HEK293 (cell line): ENCODE measurements around the gene LRRN4.

Experiments used
- CTCF ChIA-PET: fragments of 350-600 bp; formaldehyde crosslinking; extraction: SDS; loops from one replicate; lab custom pipeline; 2021; ENCODE audit warnings: antibody characterized with exemption; lab: Yijun Ruan, JAX
- POLR2A ChIA-PET: fragments of 300-600 bp; formaldehyde crosslinking; extraction: SDS; loops from one replicate; lab custom pipeline; 2020; ENCODE audit warnings: antibody characterized with exemption, inconsistent platforms; lab: Yijun Ruan, JAX
- H3K27ac ChIP-seq: fragments of 200-500 bp; sonication (Bioruptor generic); 2 replicates; pipeline ENCODE4 v1.5.1; 2014; ENCODE audit warnings: low read depth, low read length, control low read depth, inconsistent platforms; ENCODE audit errors: extremely low read depth
- H3K36me3 ChIP-seq, 2 experiments: fragments of 200-500 bp in 1 of 2; sonication (Bioruptor generic) in 1 of 2; 1 replicate in 1 of 2; 2 replicates in 1 of 2; pipeline ENCODE4 v1.5.1; 2014 to 2017; ENCODE audit warnings: inconsistent platforms in 2 of 2, low read length in 2 of 2; ENCODE audit not compliant: control insufficient read depth in 2 of 2, insufficient read depth in 1 of 2
- H3K4me1 ChIP-seq: fragments of 200-500 bp; sonication (Bioruptor generic); 2 replicates; pipeline ENCODE4 v1.5.1; 2014; ENCODE audit warnings: mild to moderate bottlenecking, low read length, inconsistent platforms; ENCODE audit not compliant: control insufficient read depth, insufficient read depth
- H3K4me3 ChIP-seq: 2 replicates; pipeline ENCODE4 v1.5.1; 2011; ENCODE audit warnings: low read depth, mild to moderate bottlenecking, control low read depth, low read length, moderate library complexity
- H3K9me3 ChIP-seq: fragments of 200-500 bp; sonication (Bioruptor generic); 2 replicates; pipeline ENCODE4 v1.5.1; 2014; ENCODE audit warnings: low read depth, low read length, inconsistent platforms; ENCODE audit not compliant: control insufficient read depth, insufficient read depth
- GLI4 ChIP-seq: fragments of 450-650 bp; formaldehyde crosslinking; IDR thresholded peaks from 2 replicates; pipeline ENCODE4 v1.5.1; 2016; ENCODE audit warnings: missing biosample characterization, missing genetic modification characterization
- SCRT2 ChIP-seq: fragments of 450-650 bp; formaldehyde crosslinking; IDR thresholded peaks from 2 replicates; pipeline ENCODE4 v1.5.1; 2016; ENCODE audit warnings: missing biosample characterization, missing genetic modification characterization
- SP7 ChIP-seq: fragments of 450-650 bp; formaldehyde crosslinking; IDR thresholded peaks from 2 replicates; pipeline ENCODE4 v1.5.1; 2016; ENCODE audit warnings: missing biosample characterization, missing genetic modification characterization
- ZFP41 ChIP-seq: fragments of 450-650 bp; formaldehyde crosslinking; IDR thresholded peaks from 2 replicates; pipeline ENCODE4 v1.5.1; 2016; ENCODE audit warnings: missing biosample characterization, missing genetic modification characterization, borderline replicate concordance
- ZIC2 ChIP-seq: fragments of 450-650 bp; formaldehyde crosslinking; IDR thresholded peaks from 2 replicates; pipeline ENCODE4 v1.5.1; 2016; ENCODE audit warnings: missing biosample characterization, missing genetic modification characterization
- ZNF146 ChIP-seq: fragments of 450-650 bp; formaldehyde crosslinking; IDR thresholded peaks from 2 replicates; pipeline ENCODE4 v1.5.1; 2016; ENCODE audit warnings: missing biosample characterization, missing genetic modification characterization
- ZNF175 ChIP-seq: fragments of 450-650 bp; formaldehyde crosslinking; IDR thresholded peaks from 2 replicates; pipeline ENCODE4 v1.5.1; 2016; ENCODE audit warnings: missing biosample characterization, missing genetic modification characterization
- ZNF324 ChIP-seq: fragments of 450-650 bp; formaldehyde crosslinking; IDR thresholded peaks from 2 replicates; pipeline ENCODE4 v1.5.1; 2016; ENCODE audit warnings: missing biosample characterization, missing genetic modification characterization
- ZNF341 ChIP-seq: fragments of 450-650 bp; formaldehyde crosslinking; IDR thresholded peaks from 2 replicates; pipeline ENCODE4; 2016; ENCODE audit warnings: low read depth, missing biosample characterization, missing genetic modification characterization
- ZNF514 ChIP-seq: fragments of 450-650 bp; formaldehyde crosslinking; IDR thresholded peaks from 2 replicates; pipeline ENCODE4 v1.5.1; 2016; ENCODE audit warnings: missing biosample characterization, missing genetic modification characterization
- ZNF530 ChIP-seq: fragments of 450-650 bp; formaldehyde crosslinking; IDR thresholded peaks from 2 replicates; pipeline ENCODE4 v1.5.1; 2016; ENCODE audit warnings: low read depth, missing biosample characterization, missing genetic modification characterization
- ZNF560 ChIP-seq: fragments of 450-650 bp; formaldehyde crosslinking; IDR thresholded peaks from 2 replicates; pipeline ENCODE4 v1.5.1; 2017; ENCODE audit warnings: missing biosample characterization, missing genetic modification characterization, borderline replicate concordance
- ZNF701 ChIP-seq: fragments of 450-650 bp; formaldehyde crosslinking; IDR thresholded peaks from 2 replicates; pipeline ENCODE4 v1.5.1; 2016; ENCODE audit warnings: missing biosample characterization, missing genetic modification characterization
- ZNF776 ChIP-seq: fragments of 450-650 bp; formaldehyde crosslinking; IDR thresholded peaks from 2 replicates; pipeline ENCODE4 v1.5.0; 2017; ENCODE audit warnings: missing biosample characterization, missing genetic modification characterization, borderline replicate concordance
- TF ChIP-seq, protein P1 (sequence below): fragments of 450-650 bp; IDR thresholded peaks from 2 replicates; pipeline ENCODE4 v1.5.1; 2018; ENCODE audit warnings: missing biosample characterization, mild to moderate bottlenecking, missing genetic modification characterization
- TF ChIP-seq, protein P2 (sequence below): fragments of 450-650 bp; formaldehyde crosslinking; IDR thresholded peaks from 2 replicates; pipeline ENCODE4 v1.5.1; 2016; ENCODE audit warnings: missing biosample characterization, missing genetic modification characterization, borderline replicate concordance
- TF ChIP-seq, protein P3 (sequence below): fragments of 450-650 bp; formaldehyde crosslinking; IDR thresholded peaks from 2 replicates; pipeline ENCODE4 v1.5.1; 2016; ENCODE audit warnings: missing biosample characterization, missing genetic modification characterization
- TF ChIP-seq, protein P4 (sequence below): fragments of 450-650 bp; formaldehyde crosslinking; IDR thresholded peaks from 2 replicates; pipeline ENCODE4 v1.5.1; 2016; ENCODE audit warnings: missing biosample characterization, missing genetic modification characterization, borderline replicate concordance
- TF ChIP-seq, protein P5 (sequence below): fragments of 450-650 bp; formaldehyde crosslinking; IDR thresholded peaks from 2 replicates; pipeline ENCODE4 v1.5.1; 2016; ENCODE audit warnings: missing biosample characterization, missing genetic modification characterization

The LRRN4 gene

DNA sequence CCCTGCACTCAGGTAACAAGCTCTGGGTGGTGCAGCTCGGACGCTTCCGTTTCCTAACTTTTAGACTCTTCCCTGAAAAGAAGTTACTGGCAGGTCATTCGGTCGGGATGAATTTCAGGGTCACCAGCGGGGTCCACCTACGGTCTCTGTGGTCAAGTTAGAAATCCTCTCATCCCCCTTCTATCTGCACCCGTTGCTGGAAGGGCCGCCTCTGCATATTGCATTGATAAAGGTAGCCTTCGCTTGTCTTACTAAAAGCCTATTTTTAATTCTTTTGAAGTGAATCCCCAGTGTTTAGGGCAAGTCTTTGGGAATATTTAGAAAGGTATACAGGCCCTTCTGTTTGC is 47.3 kb downstream of the LRRN4 start (continued):
- TF ChIP-seq, protein P1, sequence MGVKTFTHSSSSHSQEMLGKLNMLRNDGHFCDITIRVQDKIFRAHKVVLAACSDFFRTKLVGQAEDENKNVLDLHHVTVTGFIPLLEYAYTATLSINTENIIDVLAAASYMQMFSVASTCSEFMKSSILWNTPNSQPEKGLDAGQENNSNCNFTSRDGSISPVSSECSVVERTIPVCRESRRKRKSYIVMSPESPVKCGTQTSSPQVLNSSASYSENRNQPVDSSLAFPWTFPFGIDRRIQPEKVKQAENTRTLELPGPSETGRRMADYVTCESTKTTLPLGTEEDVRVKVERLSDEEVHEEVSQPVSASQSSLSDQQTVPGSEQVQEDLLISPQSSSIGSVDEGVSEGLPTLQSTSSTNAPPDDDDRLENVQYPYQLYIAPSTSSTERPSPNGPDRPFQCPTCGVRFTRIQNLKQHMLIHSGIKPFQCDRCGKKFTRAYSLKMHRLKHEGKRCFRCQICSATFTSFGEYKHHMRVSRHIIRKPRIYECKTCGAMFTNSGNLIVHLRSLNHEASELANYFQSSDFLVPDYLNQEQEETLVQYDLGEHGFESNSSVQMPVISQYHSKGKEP (tag by site-specific recombination), result no peak
- TF ChIP-seq ZIC2 (tag by site-specific recombination) (no peak), SP7 (tag by site-specific recombination) (no peak), GLI4 (tag by site-specific recombination) (no peak), ZFP41 (tag by site-specific recombination) (no peak)
- TF ChIP-seq, all 188 proteins: peak for 0

DNA sequence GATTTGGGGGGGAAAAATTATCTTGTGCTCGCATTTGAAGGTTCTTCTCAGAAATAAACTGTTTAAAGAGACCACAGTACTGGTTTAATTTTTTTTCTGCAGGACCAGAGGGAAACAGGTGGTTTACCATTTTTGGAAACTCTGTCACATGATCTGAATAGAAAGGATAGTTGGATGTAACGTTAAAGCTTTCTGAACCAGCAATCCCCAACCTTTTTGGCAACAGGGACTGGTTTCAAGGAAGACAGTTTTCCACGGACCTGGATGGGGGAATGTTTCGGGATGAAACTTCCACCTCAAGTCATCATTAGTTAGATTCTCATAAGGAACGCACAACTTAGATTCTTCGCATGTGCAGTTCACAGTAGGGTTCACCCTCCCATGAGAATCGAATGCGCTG is 53.0 kb downstream of the LRRN4 start:
- Histone ChIP-seq H3K4me1 (no peaks in the 10 kb centered on the region), H3K4me3 (no peak overlapping the region), H3K36me3 (peaks cover 4 to 32% of the 10 kb centered on the region in 2 experiments; a peak in 2 of 3 replicates), H3K9me3 (no peaks in the 10 kb centered on the region), H3K27ac (no peak overlapping the region)
- peak; percentile 35; the same call in 1 of the 2 replicates for TF ChIP-seq SCRT2 (tag by site-specific recombination)
- TF ChIP-seq, protein P2, sequence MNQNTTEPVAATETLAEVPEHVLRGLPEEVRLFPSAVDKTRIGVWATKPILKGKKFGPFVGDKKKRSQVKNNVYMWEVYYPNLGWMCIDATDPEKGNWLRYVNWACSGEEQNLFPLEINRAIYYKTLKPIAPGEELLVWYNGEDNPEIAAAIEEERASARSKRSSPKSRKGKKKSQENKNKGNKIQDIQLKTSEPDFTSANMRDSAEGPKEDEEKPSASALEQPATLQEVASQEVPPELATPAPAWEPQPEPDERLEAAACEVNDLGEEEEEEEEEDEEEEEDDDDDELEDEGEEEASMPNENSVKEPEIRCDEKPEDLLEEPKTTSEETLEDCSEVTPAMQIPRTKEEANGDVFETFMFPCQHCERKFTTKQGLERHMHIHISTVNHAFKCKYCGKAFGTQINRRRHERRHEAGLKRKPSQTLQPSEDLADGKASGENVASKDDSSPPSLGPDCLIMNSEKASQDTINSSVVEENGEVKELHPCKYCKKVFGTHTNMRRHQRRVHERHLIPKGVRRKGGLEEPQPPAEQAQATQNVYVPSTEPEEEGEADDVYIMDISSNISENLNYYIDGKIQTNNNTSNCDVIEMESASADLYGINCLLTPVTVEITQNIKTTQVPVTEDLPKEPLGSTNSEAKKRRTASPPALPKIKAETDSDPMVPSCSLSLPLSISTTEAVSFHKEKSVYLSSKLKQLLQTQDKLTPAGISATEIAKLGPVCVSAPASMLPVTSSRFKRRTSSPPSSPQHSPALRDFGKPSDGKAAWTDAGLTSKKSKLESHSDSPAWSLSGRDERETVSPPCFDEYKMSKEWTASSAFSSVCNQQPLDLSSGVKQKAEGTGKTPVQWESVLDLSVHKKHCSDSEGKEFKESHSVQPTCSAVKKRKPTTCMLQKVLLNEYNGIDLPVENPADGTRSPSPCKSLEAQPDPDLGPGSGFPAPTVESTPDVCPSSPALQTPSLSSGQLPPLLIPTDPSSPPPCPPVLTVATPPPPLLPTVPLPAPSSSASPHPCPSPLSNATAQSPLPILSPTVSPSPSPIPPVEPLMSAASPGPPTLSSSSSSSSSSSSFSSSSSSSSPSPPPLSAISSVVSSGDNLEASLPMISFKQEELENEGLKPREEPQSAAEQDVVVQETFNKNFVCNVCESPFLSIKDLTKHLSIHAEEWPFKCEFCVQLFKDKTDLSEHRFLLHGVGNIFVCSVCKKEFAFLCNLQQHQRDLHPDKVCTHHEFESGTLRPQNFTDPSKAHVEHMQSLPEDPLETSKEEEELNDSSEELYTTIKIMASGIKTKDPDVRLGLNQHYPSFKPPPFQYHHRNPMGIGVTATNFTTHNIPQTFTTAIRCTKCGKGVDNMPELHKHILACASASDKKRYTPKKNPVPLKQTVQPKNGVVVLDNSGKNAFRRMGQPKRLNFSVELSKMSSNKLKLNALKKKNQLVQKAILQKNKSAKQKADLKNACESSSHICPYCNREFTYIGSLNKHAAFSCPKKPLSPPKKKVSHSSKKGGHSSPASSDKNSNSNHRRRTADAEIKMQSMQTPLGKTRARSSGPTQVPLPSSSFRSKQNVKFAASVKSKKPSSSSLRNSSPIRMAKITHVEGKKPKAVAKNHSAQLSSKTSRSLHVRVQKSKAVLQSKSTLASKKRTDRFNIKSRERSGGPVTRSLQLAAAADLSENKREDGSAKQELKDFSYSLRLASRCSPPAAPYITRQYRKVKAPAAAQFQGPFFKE (tag by site-specific recombination), result no peak
- CTCF ChIA-PET, result interaction anchor here (0.6 to 1.2 kb wide), 2 partner anchors 26 to 77 kb away, joined by 3 to 4 read pairs; no protein-coding TSS in a partner anchor
- POLR2A ChIA-PET, result no interaction called here

DNA sequence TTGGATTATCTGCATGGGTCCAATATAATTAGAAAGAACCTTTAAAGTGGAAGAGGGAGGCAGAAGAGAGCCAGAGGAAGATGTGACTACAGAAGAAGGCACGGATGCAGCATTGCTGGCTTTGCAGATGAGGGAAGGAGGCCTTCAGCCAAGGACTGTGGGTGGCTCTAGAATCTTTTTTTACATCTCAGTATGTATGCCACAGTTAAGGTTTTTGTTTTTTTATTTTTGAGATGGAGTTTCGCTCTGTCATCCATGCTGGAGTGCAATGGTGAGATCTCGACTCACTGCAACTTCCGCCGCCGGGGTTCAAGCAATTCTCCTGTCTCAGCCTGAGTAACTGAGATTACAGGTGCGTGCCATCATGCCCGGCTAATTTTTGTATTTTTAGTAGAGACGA is 54.1 kb downstream of the LRRN4 start:
- no peak overlapping the region for H3K27ac ChIP-seq
- H3K4me1 ChIP-seq, result no peaks in the 10 kb centered on the region
- TF ChIP-seq ZNF530 (tag by site-specific recombination), result no peak
- no peak for TF ChIP-seq ZNF701 (tag by site-specific recombination)
- no peak for TF ChIP-seq ZNF324
- TF ChIP-seq, protein P3, sequence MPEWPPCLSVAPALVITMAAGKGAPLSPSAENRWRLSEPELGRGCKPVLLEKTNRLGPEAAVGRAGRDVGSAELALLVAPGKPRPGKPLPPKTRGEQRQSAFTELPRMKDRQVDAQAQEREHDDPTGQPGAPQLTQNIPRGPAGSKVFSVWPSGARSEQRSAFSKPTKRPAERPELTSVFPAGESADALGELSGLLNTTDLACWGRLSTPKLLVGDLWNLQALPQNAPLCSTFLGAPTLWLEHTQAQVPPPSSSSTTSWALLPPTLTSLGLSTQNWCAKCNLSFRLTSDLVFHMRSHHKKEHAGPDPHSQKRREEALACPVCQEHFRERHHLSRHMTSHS (tag by site-specific recombination), result no peak
- no peak for TF ChIP-seq ZNF776 (tag by site-specific recombination)
- TF ChIP-seq, protein P4, sequence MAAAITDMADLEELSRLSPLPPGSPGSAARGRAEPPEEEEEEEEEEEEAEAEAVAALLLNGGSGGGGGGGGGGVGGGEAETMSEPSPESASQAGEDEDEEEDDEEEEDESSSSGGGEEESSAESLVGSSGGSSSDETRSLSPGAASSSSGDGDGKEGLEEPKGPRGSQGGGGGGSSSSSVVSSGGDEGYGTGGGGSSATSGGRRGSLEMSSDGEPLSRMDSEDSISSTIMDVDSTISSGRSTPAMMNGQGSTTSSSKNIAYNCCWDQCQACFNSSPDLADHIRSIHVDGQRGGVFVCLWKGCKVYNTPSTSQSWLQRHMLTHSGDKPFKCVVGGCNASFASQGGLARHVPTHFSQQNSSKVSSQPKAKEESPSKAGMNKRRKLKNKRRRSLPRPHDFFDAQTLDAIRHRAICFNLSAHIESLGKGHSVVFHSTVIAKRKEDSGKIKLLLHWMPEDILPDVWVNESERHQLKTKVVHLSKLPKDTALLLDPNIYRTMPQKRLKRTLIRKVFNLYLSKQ, result no peak
- no peak for TF ChIP-seq ZNF146
- TF ChIP-seq ZNF175 (tag by site-specific recombination), result no peak
- TF ChIP-seq ZNF341 (tag by site-specific recombination), result no peak
- TF ChIP-seq, protein P5, sequence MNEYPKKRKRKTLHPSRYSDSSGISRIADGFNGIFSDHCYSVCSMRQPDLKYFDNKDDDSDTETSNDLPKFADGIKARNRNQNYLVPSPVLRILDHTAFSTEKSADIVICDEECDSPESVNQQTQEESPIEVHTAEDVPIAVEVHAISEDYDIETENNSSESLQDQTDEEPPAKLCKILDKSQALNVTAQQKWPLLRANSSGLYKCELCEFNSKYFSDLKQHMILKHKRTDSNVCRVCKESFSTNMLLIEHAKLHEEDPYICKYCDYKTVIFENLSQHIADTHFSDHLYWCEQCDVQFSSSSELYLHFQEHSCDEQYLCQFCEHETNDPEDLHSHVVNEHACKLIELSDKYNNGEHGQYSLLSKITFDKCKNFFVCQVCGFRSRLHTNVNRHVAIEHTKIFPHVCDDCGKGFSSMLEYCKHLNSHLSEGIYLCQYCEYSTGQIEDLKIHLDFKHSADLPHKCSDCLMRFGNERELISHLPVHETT (tag by site-specific recombination), result no peak
- no peak for TF ChIP-seq ZNF514 (tag by site-specific recombination)
- no peak for TF ChIP-seq ZNF560 (tag by site-specific recombination)
- ChIA-PET CTCF (interaction anchor here (1.2 kb wide), 1 partner anchor 78 kb away, joined by 3 read pairs; no protein-coding TSS in a partner anchor), POLR2A (no interaction called here)
- H3K9me3 ChIP-seq, result no peaks in the 10 kb centered on the region
- H3K36me3 ChIP-seq, result peaks cover 9 to 41% of the 10 kb centered on the region in 2 experiments
- H3K4me3 ChIP-seq, result no peak overlapping the region
